A673 (cell line): ENCODE results near the gene EXOC4.
"Not testable (repeated sequence)": the region's sequence is repeated elsewhere in the genome, so short reads cannot be mapped to it uniquely, and the experiment has no call there.

Source experiments
- CTCF ChIP-seq: fragments of 300-800, 200-600 bp; sonication (generic); conservative IDR thresholded peaks from 2 replicates; pipeline ENCODE4 v1.5.1; 2017; ENCODE audit warnings: low read depth, mild to moderate bottlenecking, antibody characterized with exemption, low read length, moderate library complexity, mixed read lengths
- EZH2 ChIP-seq: fragments of 200-600 bp; sonication (generic); IDR thresholded peaks from 2 replicates; pipeline ENCODE4 v1.6.1; 2017; ENCODE audit warnings: borderline replicate concordance, low read depth, mild to moderate bottlenecking, mixed read lengths, antibody characterized with exemption, low read length; ENCODE audit not compliant: poor library complexity, severe bottlenecking

GRCh38 chr7:133994100-133994499 lies 741.2 kb downstream of the EXOC4 start:
- TF ChIP-seq EZH2, CTCF: not testable (repeated sequence)
